ENCODE results near the gene DOCK9.

DNA sequence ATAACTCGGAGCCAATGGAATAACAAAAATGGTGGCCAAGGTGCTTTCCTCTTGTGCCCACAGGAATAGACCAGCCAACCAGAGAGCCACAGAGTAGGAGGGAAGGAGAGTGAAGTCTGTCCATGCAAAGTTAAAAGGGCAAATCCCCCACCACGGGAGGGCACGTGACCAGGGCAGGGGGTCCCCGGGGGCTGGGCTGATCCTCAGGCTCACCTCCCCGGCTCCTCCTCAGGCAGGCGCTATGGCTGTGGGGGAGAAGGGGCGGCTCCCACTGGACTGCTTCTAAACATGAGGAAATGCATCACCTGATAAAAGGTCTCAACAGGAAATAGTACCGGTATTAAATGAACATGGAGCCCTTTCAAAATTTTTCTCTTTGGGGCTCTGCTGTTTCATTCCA is 152.2 kb downstream of the DOCK9 start:
- no peak for TF ChIP-seq EP300 (IDR thresholded peaks at IDR 0.05)
- no peak for TF ChIP-seq POLR2A (IDR thresholded peaks at IDR 0.05; ENCODE audit: low read depth)

Measured in esophagus muscularis mucosa (tissue), 2 donors.